GM12874 (cell line): ENCODE results near the gene KRTAP12-2.

Source experiments
- CTCF ChIP-seq: IDR thresholded peaks from 2 replicates; pipeline ENCODE4 v1.5.1; 2011; ENCODE audit warnings: low read depth, mild to moderate bottlenecking, control low read depth, low read length, moderate library complexity; ENCODE audit not compliant: insufficient read depth

Gene KRTAP12-2

GRCh38 chr21:44706026-44706705, 39.4 kb upstream of the KRTAP12-2 start:
- TF ChIP-seq CTCF: no peak

- TF ChIP-seq CTCF: no peak
Measured at GRCh38 chr21:44704636-44705001, 37.9 kb upstream of the KRTAP12-2 start.

GRCh38 chr21:44703731-44704635, 37.3 kb upstream of the KRTAP12-2 start:
- TF ChIP-seq CTCF: no peak

GRCh38 chr21:44702973-44703730, 36.4 kb upstream of the KRTAP12-2 start:
- TF ChIP-seq CTCF: no peak

- no peak for TF ChIP-seq CTCF
Measured at GRCh38 chr21:44702111-44702972, 35.6 kb upstream of the KRTAP12-2 start.

- no peak for TF ChIP-seq CTCF
Measured at GRCh38 chr21:44701541-44701940, 34.8 kb upstream of the KRTAP12-2 start.

- TF ChIP-seq CTCF: no peak
Measured at GRCh38 chr21:44701023-44701400, 34.3 kb upstream of the KRTAP12-2 start.
